ENCODE data around the gene ZNF770. TPM values are rescaled to one million over a fixed set of nuclear protein-coding genes. Genes with fewer than 3 reads are reported as not detected.

ZNF770 gene
- total and polyA plus RNA-seq, 2 donors (not counting 3 experiments of a cell fraction or from before 2014, with no cell fraction given): 6.4 to 30.3 TPM

DNA sequence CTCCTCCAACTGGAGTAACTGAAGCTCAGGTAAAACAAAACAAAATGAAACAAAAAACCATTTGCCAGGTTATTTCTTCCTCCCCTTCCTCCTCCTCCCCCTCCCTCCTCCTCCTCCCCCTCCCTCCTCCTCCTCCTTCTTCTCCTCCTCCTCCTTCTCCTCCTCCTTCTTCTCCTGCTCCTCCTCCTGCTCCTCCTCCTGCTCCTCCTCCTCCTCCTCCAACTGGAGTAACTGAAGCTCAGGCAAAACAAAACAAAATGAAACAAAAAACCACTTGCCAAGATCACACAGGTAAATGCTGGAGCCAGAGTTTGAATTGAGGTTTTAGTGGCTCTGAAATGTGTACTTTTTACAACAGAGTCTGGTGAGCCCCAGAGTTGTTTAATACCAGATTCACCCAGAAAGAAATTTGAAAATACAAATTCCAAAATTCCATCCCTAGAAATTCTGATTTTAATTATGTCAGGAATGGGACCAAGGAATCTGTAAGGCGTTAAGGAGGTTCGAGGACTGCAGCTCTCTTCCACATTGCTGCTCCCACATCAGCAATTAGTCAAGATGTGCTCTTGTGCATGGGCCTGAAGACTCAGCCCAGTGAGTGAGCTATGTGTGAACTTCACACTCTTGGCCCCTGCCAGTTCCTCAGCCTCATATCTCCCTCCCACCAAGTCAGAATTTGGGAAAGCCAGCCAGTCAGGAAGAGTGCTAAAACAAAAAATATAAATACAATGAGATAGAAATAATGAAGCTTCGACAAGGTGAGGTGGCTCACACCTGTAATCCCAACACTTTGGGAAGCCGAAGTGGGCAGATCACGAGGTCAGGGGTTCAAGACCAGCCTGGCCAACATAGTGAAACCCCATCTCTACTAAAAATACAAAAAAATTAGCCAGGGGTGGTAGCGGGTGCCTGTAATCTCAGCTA, 31.6 kb upstream of the ZNF770 start:
- no peaks in the 10 kb centered on the region for H3K4me1 ChIP-seq (ENCODE audit: control insufficient read depth, extremely low read depth, insufficient read depth, low read length)
- H3K9ac ChIP-seq (replicated peaks; ENCODE audit: extremely low read depth, insufficient read depth, low read length): no peak overlapping the region
- no peak overlapping the region for H3K4me3 ChIP-seq (replicated peaks in 1 of 3; ENCODE audit: insufficient read depth in 1 of 3, low read depth in 1 of 3, low read length in 3 of 3)
- H3K27me3 ChIP-seq (ENCODE audit: control insufficient read depth in 2 of 2, insufficient read depth in 2 of 2, low read length in 2 of 2): peaks cover 0 to 3% of the 10 kb centered on the region in 2 experiments
- no peaks in the 10 kb centered on the region for H3K9me1 ChIP-seq (replicated peaks; ENCODE audit: control insufficient read depth, extremely low read depth, insufficient read depth, low read length)
- dilution Hi-C loops (cut with MboI; ENCODE audit: extremely low pct_ligation_motif_present, low sequenced_read_pairs): no loop called here
- H2AFZ ChIP-seq (ENCODE audit: low read depth, low read length): no peak overlapping the region
- ChIA-PET POLR2A (no interaction called here), CTCF (interaction anchor here (0.6 to 1.9 kb wide), 3 partner anchors 12 to 74 kb away, joined by 3 to 7 read pairs (median 3); no protein-coding TSS in a partner anchor)
- H3K4me2 ChIP-seq (ENCODE audit: insufficient read depth, low read length): no peak overlapping the region
- H3K79me2 ChIP-seq (ENCODE audit: control insufficient read depth, insufficient read depth, low read length): no peaks in the 10 kb centered on the region
- no peak overlapping the region for H3K27ac ChIP-seq (ENCODE audit: insufficient read depth, low read depth, low read length)
- no peak for TF ChIP-seq GATA2 (IDR thresholded peaks at IDR 0.05; ENCODE audit: insufficient read depth, insufficient read length, low read depth, low read length)
- TF ChIP-seq EZH2 (IDR thresholded peaks at IDR 0.05; ENCODE audit: borderline replicate concordance, low read depth, low read length, severe bottlenecking): no peak
- TF ChIP-seq CTCF (IDR thresholded peaks at IDR 0.05; ENCODE audit: extremely low read depth in 1 of 2, insufficient read depth in 1 of 2, low read depth in 1 of 2, low read length in 2 of 2): no peak
- no peak for TF ChIP-seq POLR2A (IDR thresholded peaks at IDR 0.05; ENCODE audit: low read depth, low read length)
- no peak for TF ChIP-seq MYC (IDR thresholded peaks at IDR 0.05; ENCODE audit: low read depth, low read length)
- TF ChIP-seq, protein P1, sequence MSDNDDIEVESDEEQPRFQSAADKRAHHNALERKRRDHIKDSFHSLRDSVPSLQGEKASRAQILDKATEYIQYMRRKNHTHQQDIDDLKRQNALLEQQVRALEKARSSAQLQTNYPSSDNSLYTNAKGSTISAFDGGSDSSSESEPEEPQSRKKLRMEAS (IDR thresholded peaks at IDR 0.05; ENCODE audit: insufficient read depth, insufficient read length): no peak
- no peak for TF ChIP-seq POLR2AphosphoS5 (IDR thresholded peaks at IDR 0.05; ENCODE audit: insufficient read depth, low read depth, low read length)
- TF ChIP-seq JUN (IDR thresholded peaks at IDR 0.05; ENCODE audit: borderline replicate concordance, insufficient read depth, insufficient read length, low read depth): no peak
- TF ChIP-seq FOS (IDR thresholded peaks at IDR 0.05; ENCODE audit: borderline replicate concordance, insufficient read depth, low read length): no peak
- DNase-seq (ENCODE audit: low read depth, low spot score): no peak
- intact Hi-C loops (cut with micrococcal nuclease): no loop called here
- BruUV-seq (replicated peaks): no TSS peak
- no peak for FAIRE-seq
- no peaks in the 10 kb centered on the region for H3K36me3 ChIP-seq (ENCODE audit: control insufficient read depth in 2 of 2, extremely low read depth in 1 of 2, insufficient read depth in 2 of 2, low read length in 2 of 2)
- no peaks in the 10 kb centered on the region for H3K9me3 ChIP-seq (replicated peaks; ENCODE audit: control insufficient read depth, insufficient read depth, low read length)
- H4K20me1 ChIP-seq (replicated peaks; ENCODE audit: control insufficient read depth, extremely low read depth, insufficient read depth, low read length): no peaks in the 10 kb centered on the region
